PC-3 (cell line): ENCODE results near the gene H6PD.

Source experiments
- CTCF ChIP-seq: fragments of 300-600 bp; sonication (generic); conservative IDR thresholded peaks from 2 replicates; pipeline ENCODE4 v1.5.1; 2017; ENCODE audit warnings: antibody characterized with exemption, low read depth, mild to moderate bottlenecking, low read length
- EZH2 ChIP-seq: fragments of 300-600 bp; sonication (generic); IDR thresholded peaks from one replicate; pipeline ENCODE4 v1.6.1; 2017; ENCODE audit warnings: antibody characterized with exemption, mild to moderate bottlenecking, low read length; ENCODE audit not compliant: unreplicated experiment
- EZH2phosphoT487 ChIP-seq: fragments of 300-600 bp; sonication (generic); IDR thresholded peaks from 2 replicates; pipeline ENCODE4 v1.6.1; 2018; ENCODE audit warnings: mild to moderate bottlenecking, antibody characterized with exemption, low read length, borderline replicate concordance

- TF ChIP-seq CTCF (no peak), EZH2 (no peak), EZH2phosphoT487 (no peak)
These were observed 12.5 kb downstream of the H6PD start for GRCh38 chr1:9246841-9247785.
